ENCODE measurements around the gene ITSN1. TPM values are rescaled to one million over a fixed set of nuclear protein-coding genes. Genes with fewer than 3 reads are reported as not detected.

The ITSN1 gene
- total RNA-seq, 1 donor from 2014 or later = 9.8 TPM

- no peak for ATAC-seq
These were observed 296.9 kb downstream of the ITSN1 start for GRCh38 chr21:33939226-33939625.

- ATAC-seq = no peak
These were observed 298.0 kb downstream of the ITSN1 start for GRCh38 chr21:33940164-33940880.

- ATAC-seq = no peak
These were observed 298.6 kb downstream of the ITSN1 start for GRCh38 chr21:33940881-33941245.

GRCh38 chr21:33942426-33942825, 300.1 kb downstream of the ITSN1 start:
- ATAC-seq = no peak

- ATAC-seq = peak; percentile 61
These were observed 301.0 kb downstream of the ITSN1 start for GRCh38 chr21:33943293-33943692.

GRCh38 chr21:33944185-33944763, 302.0 kb downstream of the ITSN1 start:
- no peak for ATAC-seq

GRCh38 chr21:33945652-33946270, 303.5 kb downstream of the ITSN1 start:
- ATAC-seq = peak; percentile 5

GRCh38 chr21:33947451-33948095, 305.3 kb downstream of the ITSN1 start:
- ATAC-seq = peak; percentile 92

GRCh38 chr21:33948096-33948950, 306.0 kb downstream of the ITSN1 start:
- peak; percentile 60 for ATAC-seq

- no peak for ATAC-seq
These were observed 306.7 kb downstream of the ITSN1 start for GRCh38 chr21:33948951-33949444.

Other genes starting within 250 kb of the ITSN1 start
- gene IFNGR2, start 239.1 kb upstream of the ITSN1 start, total RNA-seq = 86.8 TPM
- gene TMEM50B, start 162.5 kb upstream of the ITSN1 start, total RNA-seq = 15.1 TPM
- 0.52 TPM for gene DNAJC28, start 150.8 kb upstream of the ITSN1 start, total RNA-seq
- gene GART, start 100.4 kb upstream of the ITSN1 start, total RNA-seq = 61.3 TPM
- 129 TPM for gene SON, start 99.5 kb upstream of the ITSN1 start, total RNA-seq
- gene DONSON, start 53.8 kb upstream of the ITSN1 start, total RNA-seq = 8.2 TPM
- gene CRYZL1, start 760 bp upstream of the ITSN1 start, total RNA-seq = 17.4 TPM